Gastroesophageal sphincter (tissue), 3 donors: Measurements from ENCODE around the gene CEBPG.

ENCODE experiments used
- CTCF ChIP-seq, 4 experiments: fragments of 200-600 bp in 2 of 4; fragments of 450-650 bp in 2 of 4; sonication (generic) in 1 of 4; IDR thresholded peaks; one replicate each; pipeline ENCODE4 v1.5.1; 2017 to 2019; ENCODE audit warnings: antibody characterized with exemption in 4 of 4, mild to moderate bottlenecking in 2 of 4, moderate library complexity in 2 of 4
- POLR2A ChIP-seq, 2 donors: fragments of 450-650 bp; IDR thresholded peaks; one replicate each; pipeline ENCODE4 v1.6.1; 2017; ENCODE audit warnings: antibody characterized with exemption in 2 of 2, mild to moderate bottlenecking in 2 of 2, moderate library complexity in 1 of 2

GRCh38 chr19:33396701-33397535, 23.4 kb downstream of the CEBPG start:
- TF ChIP-seq CTCF (IDR thresholded peaks at IDR 0.05), result no peak
- TF ChIP-seq POLR2A (IDR thresholded peaks at IDR 0.05), result no peak
